Measurements from ENCODE around the gene SEC63.
A peak's percentile ranks its signal among the peaks of the same experiment; 100 is the strongest.

SEC63 gene

GRCh38 chr6:107821591-107821990, 136.4 kb downstream of the SEC63 start:
- TF ChIP-seq, protein P1, sequence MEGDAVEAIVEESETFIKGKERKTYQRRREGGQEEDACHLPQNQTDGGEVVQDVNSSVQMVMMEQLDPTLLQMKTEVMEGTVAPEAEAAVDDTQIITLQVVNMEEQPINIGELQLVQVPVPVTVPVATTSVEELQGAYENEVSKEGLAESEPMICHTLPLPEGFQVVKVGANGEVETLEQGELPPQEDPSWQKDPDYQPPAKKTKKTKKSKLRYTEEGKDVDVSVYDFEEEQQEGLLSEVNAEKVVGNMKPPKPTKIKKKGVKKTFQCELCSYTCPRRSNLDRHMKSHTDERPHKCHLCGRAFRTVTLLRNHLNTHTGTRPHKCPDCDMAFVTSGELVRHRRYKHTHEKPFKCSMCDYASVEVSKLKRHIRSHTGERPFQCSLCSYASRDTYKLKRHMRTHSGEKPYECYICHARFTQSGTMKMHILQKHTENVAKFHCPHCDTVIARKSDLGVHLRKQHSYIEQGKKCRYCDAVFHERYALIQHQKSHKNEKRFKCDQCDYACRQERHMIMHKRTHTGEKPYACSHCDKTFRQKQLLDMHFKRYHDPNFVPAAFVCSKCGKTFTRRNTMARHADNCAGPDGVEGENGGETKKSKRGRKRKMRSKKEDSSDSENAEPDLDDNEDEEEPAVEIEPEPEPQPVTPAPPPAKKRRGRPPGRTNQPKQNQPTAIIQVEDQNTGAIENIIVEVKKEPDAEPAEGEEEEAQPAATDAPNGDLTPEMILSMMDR (conservative IDR thresholded peaks at IDR 0.05; ENCODE audit: control insufficient read depth, insufficient read depth, low read depth, low read length) = no peak
- no peak for DNase-seq (ENCODE audit: low read depth)
- H3K4me3 ChIP-seq (ENCODE audit: control insufficient read depth, low read depth, low read length) = no peak overlapping the region

GRCh38 chr6:107820338-107821261, 137.4 kb downstream of the SEC63 start:
- TF ChIP-seq, protein P1 (conservative IDR thresholded peaks at IDR 0.05; ENCODE audit: control insufficient read depth, insufficient read depth, low read depth, low read length) = no peak
- no peak for DNase-seq (ENCODE audit: low read depth)
- no peak overlapping the region for H3K4me3 ChIP-seq (ENCODE audit: control insufficient read depth, low read depth, low read length)

DNA sequence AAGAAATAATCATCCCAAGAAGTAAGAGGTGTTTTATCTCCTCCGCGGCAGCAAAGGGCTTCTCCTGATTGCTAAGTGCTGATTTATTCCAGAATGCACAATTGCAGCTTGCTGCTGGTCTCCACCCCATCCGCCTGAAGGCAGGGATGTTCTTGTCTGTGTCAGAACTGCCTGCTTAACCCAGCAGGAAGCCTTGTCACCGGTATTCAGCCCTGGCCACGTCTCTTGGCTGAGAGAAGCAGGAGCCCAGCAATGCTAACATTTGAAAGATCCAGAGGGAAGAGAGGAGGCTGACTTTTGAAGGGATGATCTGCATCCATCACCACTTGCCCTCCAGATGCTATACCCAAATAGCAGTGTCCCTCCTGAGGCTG, 138.1 kb downstream of the SEC63 start:
- H3K4me3 ChIP-seq (ENCODE audit: control insufficient read depth, low read depth, low read length) = no peak overlapping the region
- no peak for DNase-seq (ENCODE audit: low read depth)
- TF ChIP-seq, protein P1 (conservative IDR thresholded peaks at IDR 0.05; ENCODE audit: control insufficient read depth, insufficient read depth, low read depth, low read length) = no peak

DNA sequence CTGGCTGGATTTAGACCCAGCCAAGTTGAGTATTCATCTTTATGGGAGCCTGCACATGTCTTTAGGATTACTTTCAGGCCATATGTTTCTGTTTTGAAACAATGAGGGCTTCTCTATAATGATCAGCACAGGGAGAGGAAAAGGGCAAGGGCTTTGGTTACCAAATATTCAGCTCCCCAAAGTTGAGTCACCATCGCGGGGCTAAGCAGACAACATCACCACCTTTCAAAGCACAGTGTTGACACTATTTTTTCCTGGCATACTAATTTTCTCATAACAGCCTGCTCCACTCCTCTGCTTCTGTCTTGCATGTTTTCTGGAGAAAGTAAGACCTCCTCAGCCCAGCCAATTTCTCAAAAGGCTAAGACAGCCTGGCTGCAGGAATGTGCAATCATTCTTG, 138.8 kb downstream of the SEC63 start:
- TF ChIP-seq, protein P1 (conservative IDR thresholded peaks at IDR 0.05; ENCODE audit: control insufficient read depth, insufficient read depth, low read depth, low read length) = no peak
- peak; percentile 17 for DNase-seq (ENCODE audit: low read depth)
- no peak overlapping the region for H3K4me3 ChIP-seq (ENCODE audit: control insufficient read depth, low read depth, low read length)

GRCh38 chr6:107818272-107818671, 139.7 kb downstream of the SEC63 start:
- no peak for DNase-seq (ENCODE audit: low read depth)
- H3K4me3 ChIP-seq (ENCODE audit: control insufficient read depth, low read depth, low read length) = no peak overlapping the region
- TF ChIP-seq, protein P1 (conservative IDR thresholded peaks at IDR 0.05; ENCODE audit: control insufficient read depth, insufficient read depth, low read depth, low read length) = no peak

DNA sequence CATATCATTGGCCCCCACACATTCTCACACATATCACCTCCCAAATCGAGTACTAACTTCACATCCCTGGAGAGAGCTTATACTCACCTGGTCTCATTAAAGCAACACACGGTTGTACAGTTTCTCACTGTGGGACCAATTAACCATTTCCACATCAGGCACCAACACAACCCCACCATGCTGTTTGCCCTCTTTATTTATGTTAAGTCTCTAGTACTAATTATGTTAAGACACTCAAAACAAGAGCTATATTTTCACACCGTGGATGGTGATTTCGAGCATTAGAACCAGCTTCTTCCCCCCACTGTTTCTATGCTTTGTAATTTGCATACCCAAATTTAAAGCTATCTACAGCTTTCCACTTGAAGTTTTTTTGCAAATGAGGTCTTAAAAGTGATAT, 140.2 kb downstream of the SEC63 start:
- TF ChIP-seq, protein P1 (conservative IDR thresholded peaks at IDR 0.05; ENCODE audit: control insufficient read depth, insufficient read depth, low read depth, low read length) = no peak
- H3K4me3 ChIP-seq (ENCODE audit: control insufficient read depth, low read depth, low read length) = no peak overlapping the region
- DNase-seq (ENCODE audit: low read depth) = no peak

Measured in fibroblast of mammary gland (primary cell).